Right lobe of liver (tissue), 6 donors: ENCODE data around the gene ZNF362. TPM values are rescaled to one million over a fixed set of nuclear protein-coding genes. Genes with fewer than 3 reads are reported as not detected.

ENCODE experiments used
- ATAC-seq, 4 donors: fragments of 200-7000 bp; cut with Tn5 transposase; one replicate each; pipeline ENCODE4 v1.9.1; 2020; ENCODE audit warnings: mild to moderate bottlenecking in 4 of 4, moderate library complexity in 4 of 4
- DNase-seq, 3 donors: peaks; one replicate each; pipeline ENCODE4 v3.0.0-alpha.2; 2020
- H3K27ac ChIP-seq, 3 donors: fragments of 200-600 bp; one replicate each; pipeline ENCODE4 v1.8.0; 2022
- H3K27me3 ChIP-seq, 2 donors: fragments of 200-600 bp; one replicate each; pipeline ENCODE4 v1.8.0; 2022
- H3K36me3 ChIP-seq, 4 donors: fragments of 200-600 bp; sonication (generic) in 1 of 4; one replicate each; pipeline versions ENCODE4 v1.5.1 to v1.8.0; 2017 to 2022; ENCODE audit warnings: control low read depth in 1 of 4
- H3K4me1 ChIP-seq, 4 donors: fragments of 200-600 bp; sonication (generic) in 1 of 4; one replicate each; pipeline versions ENCODE4 v1.5.1 to v1.8.0; 2017 to 2022; ENCODE audit warnings: control low read depth in 1 of 4
- H3K4me3 ChIP-seq, 3 donors: fragments of 200-600 bp; one replicate each; pipeline ENCODE4 v1.8.0; 2022
- H3K9me3 ChIP-seq, 4 donors: fragments of 200-600 bp; sonication (generic) in 1 of 4; one replicate each; pipeline versions ENCODE4 v1.5.1 to v1.8.0; 2017 to 2022; ENCODE audit warnings: control low read depth in 1 of 4
- POLR2A ChIP-seq: fragments of 450-650 bp; IDR thresholded peaks from one replicate; pipeline ENCODE4 v1.6.1; 2017; ENCODE audit warnings: antibody characterized with exemption, mild to moderate bottlenecking
- WGBS: methylation state at CpG from one replicate; pipeline ENCODE4 v1.1.6; 2018; ENCODE audit warnings: low coverage, low lambda C conversion rate; ENCODE audit not compliant: insufficient coverage; ENCODE audit errors: missing lambda C conversion rate; 5-methylcytosine and 5-hydroxymethylcytosine counted together
- intact Hi-C, 2 donors: fragments of 100-400 bp; cut with DNase I; formaldehyde crosslinking; loops; one replicate each; pipeline versions ENCODE4 v1.11.2 to v1.14.1; 2022
- total RNA-seq, 6 experiments: library from RNA; depleted of rRNA in 2 of 6; stranded (reverse); fragments of >200 nt in 2 of 6; fragmentation: NEBNext Ultra II Directional in 3 of 6; extraction: Animal tissue kit (Norgen Biotek cat#: 25700) in 3 of 6; gene quantifications; one replicate each; pipeline versions ENCODE4 v1.1.0 to v1.2.4, GENCODE V29; 2016 to 2023
- TF ChIP-seq, protein P1 (sequence below), 4 donors: fragments of 200-600 bp in 3 of 4; fragments of 450-650 bp in 1 of 4; IDR thresholded peaks; one replicate each; pipeline versions ENCODE4 v1.5.1 to v1.8.0; 2016 to 2022; ENCODE audit warnings: antibody characterized with exemption in 4 of 4, mild to moderate bottlenecking in 2 of 4
- donor health status: DM: no; HTN: yes; CAD: no.
- donor health status: DM: no; HTN: no; CAD: no.
- donor health status: DM: no; HTN: no; CAD: no.
- donor health status: DM: no; HTN: yes; CAD: no.
- donor health status: DM: no; HTN: yes; CAD: no.

ZNF362 gene
- total RNA-seq, 6 experiments from 2014 or later: 3.4 to 8.4 (median 7.0) TPM

DNA sequence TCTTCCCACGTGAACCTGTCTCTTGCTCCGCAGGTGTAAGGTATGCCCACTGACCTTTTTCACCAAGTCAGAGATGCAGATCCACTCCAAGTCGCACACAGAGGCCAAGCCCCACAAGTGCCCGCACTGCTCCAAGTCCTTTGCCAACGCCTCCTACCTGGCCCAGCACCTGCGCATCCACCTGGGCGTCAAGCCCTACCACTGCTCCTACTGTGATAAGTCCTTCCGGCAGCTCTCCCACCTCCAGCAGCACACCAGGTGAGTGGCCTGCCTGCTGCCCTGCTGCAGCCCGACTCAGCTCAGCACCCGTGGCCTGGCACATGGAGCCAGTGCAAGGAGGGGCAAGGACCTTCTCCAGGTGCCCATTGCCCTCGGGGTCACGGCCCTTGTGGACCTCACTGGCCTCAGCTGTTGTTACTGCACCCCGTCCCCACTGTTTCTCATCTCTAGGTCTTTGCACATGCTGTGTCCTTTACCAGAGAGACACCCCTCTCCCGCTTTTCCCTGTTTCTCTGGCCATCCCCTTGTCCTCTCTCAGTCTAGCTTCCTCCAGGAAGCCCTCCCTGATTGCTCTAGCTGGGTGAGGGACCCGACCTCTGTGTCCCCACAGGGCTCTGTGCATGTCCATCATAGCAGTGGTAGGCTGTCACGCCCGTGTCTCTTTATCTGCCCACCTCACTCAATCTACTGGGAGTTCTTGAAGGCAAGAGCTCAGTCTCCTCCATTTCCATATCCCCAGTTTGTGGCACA lies 25.4 kb downstream of the ZNF362 start:
- 85% methylated on average over 4 of the region's 17 CpGs for WGBS
- H3K36me3 ChIP-seq: peaks cover 0 to 41% (median 4%) of the 10 kb centered on the region in 4 donors
- H3K27ac ChIP-seq: no peak overlapping the region
- DNase-seq (peak in 2 of 3 donors; percentile 32 to 33), ATAC-seq (no peak)
- no peaks in the 10 kb centered on the region for H3K27me3 ChIP-seq
- intact Hi-C loops: no loop called here
- no peaks in the 10 kb centered on the region for H3K9me3 ChIP-seq
- TF ChIP-seq, protein P1, sequence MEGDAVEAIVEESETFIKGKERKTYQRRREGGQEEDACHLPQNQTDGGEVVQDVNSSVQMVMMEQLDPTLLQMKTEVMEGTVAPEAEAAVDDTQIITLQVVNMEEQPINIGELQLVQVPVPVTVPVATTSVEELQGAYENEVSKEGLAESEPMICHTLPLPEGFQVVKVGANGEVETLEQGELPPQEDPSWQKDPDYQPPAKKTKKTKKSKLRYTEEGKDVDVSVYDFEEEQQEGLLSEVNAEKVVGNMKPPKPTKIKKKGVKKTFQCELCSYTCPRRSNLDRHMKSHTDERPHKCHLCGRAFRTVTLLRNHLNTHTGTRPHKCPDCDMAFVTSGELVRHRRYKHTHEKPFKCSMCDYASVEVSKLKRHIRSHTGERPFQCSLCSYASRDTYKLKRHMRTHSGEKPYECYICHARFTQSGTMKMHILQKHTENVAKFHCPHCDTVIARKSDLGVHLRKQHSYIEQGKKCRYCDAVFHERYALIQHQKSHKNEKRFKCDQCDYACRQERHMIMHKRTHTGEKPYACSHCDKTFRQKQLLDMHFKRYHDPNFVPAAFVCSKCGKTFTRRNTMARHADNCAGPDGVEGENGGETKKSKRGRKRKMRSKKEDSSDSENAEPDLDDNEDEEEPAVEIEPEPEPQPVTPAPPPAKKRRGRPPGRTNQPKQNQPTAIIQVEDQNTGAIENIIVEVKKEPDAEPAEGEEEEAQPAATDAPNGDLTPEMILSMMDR (IDR thresholded peaks at IDR 0.05): no peak
- TF ChIP-seq POLR2A: no peak
- H3K4me3 ChIP-seq: no peak overlapping the region
- H3K4me1 ChIP-seq: no peaks in the 10 kb centered on the region

DNA sequence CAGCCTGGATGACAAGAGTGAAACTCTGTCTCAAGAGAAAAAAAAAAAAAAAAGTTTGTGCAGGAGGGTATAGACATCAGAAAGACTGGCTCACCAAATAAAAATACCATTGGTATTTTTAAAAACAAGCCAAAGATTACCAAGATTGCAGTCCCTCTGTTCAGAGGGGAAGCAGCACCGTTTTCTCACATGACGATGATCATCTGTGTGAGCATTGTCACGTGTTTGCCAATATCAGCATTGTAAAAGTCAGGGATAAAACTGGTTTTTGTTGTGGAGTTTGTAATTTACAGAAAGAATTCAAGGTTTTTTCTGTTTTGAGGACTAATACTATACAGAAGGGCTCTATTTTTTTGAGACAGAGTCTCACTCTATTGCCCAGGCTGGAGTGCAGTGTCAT lies 26.5 kb downstream of the ZNF362 start:
- Histone ChIP-seq H3K9me3 (no peaks in the 10 kb centered on the region), H3K36me3 (peaks cover 0 to 36% (median 3%) of the 10 kb centered on the region in 4 donors), H3K27ac (no peak overlapping the region), H3K27me3 (no peaks in the 10 kb centered on the region), H3K4me3 (no peak overlapping the region), H3K4me1 (no peaks in the 10 kb centered on the region)
- DNase-seq (no peak), ATAC-seq (no peak)
- no peak for TF ChIP-seq POLR2A
- TF ChIP-seq, protein P1 (IDR thresholded peaks at IDR 0.05): no peak
- intact Hi-C loops: no loop called here
- 89% methylated on average over 3 of the region's 3 CpGs for WGBS

GRCh38 chr1:33284049-33284448 lies 27.8 kb downstream of the ZNF362 start:
- H3K4me1 ChIP-seq: no peaks in the 10 kb centered on the region
- no peak for DNase-seq
- H3K4me3 ChIP-seq: no peak overlapping the region
- H3K27me3 ChIP-seq: no peaks in the 10 kb centered on the region
- H3K9me3 ChIP-seq: no peaks in the 10 kb centered on the region
- 75% methylated on average over 6 of the region's 6 CpGs for WGBS
- no peak for ATAC-seq
- H3K27ac ChIP-seq: no peak overlapping the region
- H3K36me3 ChIP-seq: peaks cover 0 to 27% (median 3%) of the 10 kb centered on the region in 4 donors
- TF ChIP-seq POLR2A: no peak
- TF ChIP-seq, protein P1 (IDR thresholded peaks at IDR 0.05): no peak
- intact Hi-C loops: no loop called here

GRCh38 chr1:33286451-33287185 lies 30.3 kb downstream of the ZNF362 start:
- ATAC-seq (no peak), DNase-seq (peak in 2 of 3 donors; percentile 20 to 35)
- whole genome bisulfite sequencing: 78% methylated on average over 8 of the region's 8 CpGs
- Histone ChIP-seq H3K9me3 (no peaks in the 10 kb centered on the region), H3K36me3 (peaks cover 0 to 16% (median 2%) of the 10 kb centered on the region in 4 donors), H3K4me1 (no peaks in the 10 kb centered on the region), H3K27me3 (no peaks in the 10 kb centered on the region), H3K4me3 (no peak overlapping the region), H3K27ac (no peak overlapping the region)
- intact Hi-C loops: no loop called here
- no peak for TF ChIP-seq POLR2A
- TF ChIP-seq, protein P1 (IDR thresholded peaks at IDR 0.05): no peak
